Suppressor macrophage treated with lipopolysaccharide for 1 hour (primary cell): ENCODE measurements around the gene ZNF775.
A peak's percentile ranks its signal among the peaks of the same experiment; 100 is the strongest.
"Not testable (repeated sequence)": the region's sequence is repeated elsewhere in the genome, so short reads cannot be mapped to it uniquely, and the experiment has no call there.

Source experiments
- DNase-seq, 3 donors: peaks; one replicate each; pipeline ENCODE4 v3.0.0-alpha.2; 2020 to 2022

The ZNF775 gene

DNA sequence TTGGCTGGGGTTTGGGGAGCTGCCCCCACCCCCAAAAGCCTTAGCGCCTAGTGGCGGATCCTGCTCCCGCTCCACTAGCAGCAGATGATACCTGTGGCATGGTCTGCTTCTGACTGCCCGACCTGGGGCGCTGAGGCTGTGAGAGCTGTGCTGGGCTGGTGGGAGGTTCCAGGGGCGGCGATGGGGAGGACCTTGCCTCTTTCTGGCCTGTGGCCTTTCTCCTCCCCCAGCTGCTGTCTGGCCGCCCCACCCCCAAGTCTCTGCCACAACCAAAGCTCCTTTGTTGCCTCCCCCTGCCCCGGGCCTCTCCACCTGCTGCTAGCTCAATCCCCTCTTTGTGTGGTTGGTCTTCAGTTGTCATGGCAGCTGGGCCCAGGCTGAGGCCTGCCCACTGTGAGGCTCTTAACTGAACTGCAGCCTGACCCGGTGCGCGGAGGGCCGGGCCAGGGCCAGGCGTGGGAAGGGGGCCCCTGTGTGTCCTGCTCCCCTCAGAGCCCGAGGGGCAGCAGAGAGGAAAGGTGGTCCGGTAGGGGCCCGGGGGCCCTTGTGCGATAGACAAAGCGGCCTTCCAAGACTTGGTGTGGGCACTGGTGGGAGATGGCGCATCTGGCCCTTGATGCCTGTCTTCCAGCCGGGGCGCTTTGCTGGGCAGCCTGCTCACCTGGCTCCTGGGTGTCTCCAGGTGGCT is 4.7 kb downstream of the ZNF775 start:
- DNase-seq = no peak

GRCh38 chr7:150384406-150385301 is 5.5 kb downstream of the ZNF775 start:
- peak; percentile 40 to 61 (median 57) for DNase-seq

- no peak for DNase-seq
These were observed 6.2 kb downstream of the ZNF775 start for GRCh38 chr7:150385302-150385723.

GRCh38 chr7:150385884-150386283 is 6.8 kb downstream of the ZNF775 start:
- not testable (repeated sequence) for DNase-seq

DNA sequence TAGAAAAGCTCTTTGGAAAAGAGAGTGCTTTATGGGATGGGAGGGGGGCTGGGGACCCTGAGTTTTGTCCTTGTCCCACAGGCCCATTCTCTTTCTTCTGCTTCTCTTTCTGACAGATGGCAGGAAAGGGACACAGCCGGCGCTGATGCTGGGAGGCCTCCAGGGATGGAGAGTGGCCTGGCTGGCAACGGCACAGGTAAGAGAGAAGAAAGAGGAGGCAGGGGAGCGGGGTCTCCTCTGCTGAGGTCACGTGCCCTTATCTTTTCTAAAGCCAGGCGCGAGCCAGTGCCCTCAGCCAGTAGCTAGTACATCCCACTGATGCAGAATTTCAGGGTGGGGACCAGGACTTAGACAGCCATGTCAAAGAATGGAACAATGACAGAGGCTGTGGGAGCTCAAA is 9.2 kb downstream of the ZNF775 start:
- DNase-seq = no peak

DNA sequence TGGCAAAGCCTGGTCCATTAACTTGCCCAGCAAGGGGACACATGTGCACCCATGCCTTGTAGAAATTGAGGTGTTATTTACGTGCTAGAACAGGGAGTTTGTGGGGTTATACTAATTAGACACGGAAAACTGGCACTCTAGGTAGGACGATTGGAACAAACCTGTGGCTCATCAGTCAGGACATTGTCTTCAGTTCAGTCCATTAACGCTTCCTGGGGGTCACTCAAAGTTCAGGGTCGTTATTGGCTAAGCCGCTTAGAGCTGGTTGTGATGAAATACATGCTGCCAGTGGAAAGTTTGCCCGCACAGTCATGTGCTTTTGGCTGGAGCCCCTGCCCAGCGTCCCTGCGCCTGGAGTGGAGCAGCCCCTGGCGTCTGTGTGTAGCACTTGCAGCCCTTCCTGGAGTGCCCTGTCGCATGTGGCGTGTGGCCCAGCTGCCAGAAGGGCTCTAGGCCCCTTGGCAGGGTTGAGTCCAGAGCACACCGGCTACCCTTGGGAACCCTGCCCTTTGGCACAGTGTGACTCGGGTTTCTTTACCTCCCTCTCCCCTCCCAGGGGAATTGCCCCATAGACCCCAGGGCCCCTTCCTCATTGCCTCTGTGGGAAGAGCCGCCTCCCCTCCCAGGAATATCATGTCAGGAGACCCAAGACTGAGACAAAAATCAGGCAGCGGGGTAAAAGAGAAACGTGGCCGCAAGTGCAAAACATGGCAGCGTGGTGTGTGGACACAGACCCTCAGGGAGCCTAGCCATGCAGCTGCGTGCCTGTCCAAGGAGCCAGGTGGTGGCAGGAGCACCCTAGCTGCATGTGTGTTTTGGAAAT is 9.8 kb downstream of the ZNF775 start:
- peak; percentile 67 to 75 (median 71) for DNase-seq

- DNase-seq = no peak
These were observed 10.3 kb downstream of the ZNF775 start for GRCh38 chr7:150389532-150389816.

- no peak for DNase-seq
These were observed 11.1 kb downstream of the ZNF775 start for GRCh38 chr7:150390205-150390604.

- no peak for DNase-seq
These were observed 14.2 kb downstream of the ZNF775 start for GRCh38 chr7:150393325-150393724.

DNA sequence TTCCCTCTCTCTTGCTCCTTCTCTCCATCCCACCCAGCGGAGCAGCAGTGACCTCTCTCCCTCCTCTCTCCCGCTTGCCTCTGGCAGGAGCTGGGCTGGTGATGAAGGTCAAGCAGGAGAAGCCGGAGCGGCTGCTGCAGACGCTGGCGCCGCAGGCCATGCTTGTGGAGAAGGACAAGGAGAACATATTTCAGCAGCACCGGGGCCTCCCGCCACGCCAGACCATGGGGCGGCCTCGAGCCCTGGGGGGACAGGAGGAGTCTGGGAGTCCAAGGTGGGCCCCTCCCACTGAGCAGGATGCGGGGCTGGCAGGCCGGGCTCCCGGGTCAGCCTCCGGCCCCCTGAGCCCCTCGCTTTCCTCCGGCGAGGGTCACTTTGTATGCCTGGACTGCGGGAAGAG is 17.3 kb downstream of the ZNF775 start:
- no peak for DNase-seq

GRCh38 chr7:150396851-150397260 is 17.7 kb downstream of the ZNF775 start:
- DNase-seq = no peak

DNA sequence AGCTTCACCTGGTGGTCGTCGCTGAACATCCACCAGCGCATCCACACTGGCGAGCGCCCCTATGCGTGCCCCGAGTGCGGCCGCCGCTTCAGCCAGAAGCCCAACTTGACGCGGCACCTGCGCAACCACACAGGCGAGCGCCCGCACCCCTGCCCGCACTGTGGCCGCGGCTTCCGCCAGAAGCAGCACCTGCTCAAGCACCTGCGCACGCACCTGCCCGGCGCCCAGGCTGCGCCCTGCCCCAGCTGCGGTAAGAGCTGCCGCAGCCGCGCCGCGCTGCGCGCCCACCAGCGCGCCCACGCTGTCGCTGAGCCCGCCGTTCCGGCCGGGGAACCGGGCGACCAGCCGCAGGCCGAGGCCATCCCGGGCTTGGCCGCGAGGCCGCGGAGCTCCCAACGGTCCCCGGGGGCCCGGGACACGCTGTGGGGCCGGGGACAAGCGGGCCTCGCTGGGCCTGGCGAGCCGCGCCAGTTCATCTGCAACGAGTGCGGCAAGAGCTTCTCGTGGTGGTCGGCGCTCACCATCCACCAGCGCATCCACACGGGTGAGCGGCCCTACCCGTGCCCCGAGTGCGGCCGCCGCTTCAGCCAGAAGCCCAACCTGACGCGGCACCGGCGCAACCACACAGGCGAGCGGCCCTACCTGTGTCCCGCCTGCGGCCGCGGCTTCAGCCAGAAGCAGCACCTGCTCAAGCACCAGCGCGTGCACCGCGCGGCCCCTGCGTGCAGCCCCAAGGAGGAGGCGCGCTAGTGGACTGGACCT is 18.4 kb downstream of the ZNF775 start:
- no peak for DNase-seq

GRCh38 chr7:150398108-150398964 is 19.2 kb downstream of the ZNF775 start:
- DNase-seq = no peak

DNA sequence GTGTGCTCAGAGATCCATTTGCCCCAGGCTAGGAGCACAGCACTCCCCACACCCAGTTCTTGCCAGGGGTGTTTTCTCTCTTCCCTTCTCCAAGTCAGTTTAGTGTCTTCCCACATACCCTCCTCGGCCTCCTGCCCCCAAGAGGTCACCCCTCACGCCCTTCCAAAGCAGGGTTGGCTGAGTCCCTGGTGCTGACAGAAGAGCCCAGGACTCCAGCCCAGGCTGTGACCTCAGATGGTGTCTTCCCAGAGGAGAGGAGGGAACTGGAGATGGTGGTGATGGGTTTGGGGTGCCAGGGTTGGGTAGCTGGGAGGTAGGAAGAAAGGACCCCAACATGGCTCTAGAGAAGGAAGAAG is 19.8 kb downstream of the ZNF775 start:
- DNase-seq = no peak

GRCh38 chr7:150399421-150400007 is 20.4 kb downstream of the ZNF775 start:
- no peak for DNase-seq

GRCh38 chr7:150400008-150400787 is 21.1 kb downstream of the ZNF775 start:
- no peak for DNase-seq

DNA sequence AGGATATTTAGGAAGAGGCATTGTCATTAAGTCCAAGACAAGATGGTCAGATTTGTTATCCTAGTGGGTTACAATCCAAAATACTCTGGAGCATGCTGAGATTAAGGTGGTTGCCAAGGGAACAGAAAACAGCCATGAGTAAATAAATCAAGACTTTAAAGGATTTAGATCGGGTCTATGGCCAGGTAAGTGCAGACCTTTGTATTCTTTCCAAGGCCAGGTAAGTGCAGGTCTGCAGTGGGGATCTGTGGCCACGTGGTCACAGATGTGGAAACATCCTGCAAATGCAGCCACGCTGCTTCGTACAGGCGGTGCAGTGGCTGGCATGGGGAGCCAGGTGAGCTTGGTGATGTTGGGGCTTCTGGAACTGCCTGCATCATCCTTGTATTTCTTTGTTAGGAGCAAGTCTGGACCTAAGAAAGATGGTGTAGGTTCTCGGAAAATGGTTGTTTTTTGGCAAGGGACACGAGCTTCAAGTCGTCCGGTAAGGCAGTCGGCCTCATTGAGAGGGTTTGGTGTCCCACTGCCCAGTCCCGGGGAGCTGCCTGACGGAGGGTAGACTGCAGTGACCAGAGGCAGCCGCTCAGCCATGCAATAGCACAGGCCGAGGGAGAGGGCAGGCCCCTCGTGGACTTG is 21.8 kb downstream of the ZNF775 start:
- no peak for DNase-seq

DNA sequence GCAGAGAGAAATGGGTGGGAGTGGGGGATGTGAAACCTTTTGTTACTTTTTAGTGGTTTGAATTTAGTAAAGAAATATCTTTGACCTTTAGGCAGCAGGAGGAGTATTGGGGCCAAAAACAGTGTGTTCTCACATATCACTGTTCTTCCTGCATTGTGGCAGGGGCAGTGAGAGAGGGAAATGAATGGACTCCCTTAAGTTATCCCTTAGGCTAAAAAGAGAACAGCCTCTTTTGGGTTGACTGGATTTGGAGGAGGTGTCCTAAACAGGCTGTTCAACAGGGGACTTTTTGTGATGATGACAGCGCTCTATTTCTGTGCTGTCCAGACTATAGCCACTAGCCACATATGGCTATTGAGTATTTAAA is 22.3 kb downstream of the ZNF775 start:
- peak; percentile 38 to 42 (median 42) for DNase-seq

DNA sequence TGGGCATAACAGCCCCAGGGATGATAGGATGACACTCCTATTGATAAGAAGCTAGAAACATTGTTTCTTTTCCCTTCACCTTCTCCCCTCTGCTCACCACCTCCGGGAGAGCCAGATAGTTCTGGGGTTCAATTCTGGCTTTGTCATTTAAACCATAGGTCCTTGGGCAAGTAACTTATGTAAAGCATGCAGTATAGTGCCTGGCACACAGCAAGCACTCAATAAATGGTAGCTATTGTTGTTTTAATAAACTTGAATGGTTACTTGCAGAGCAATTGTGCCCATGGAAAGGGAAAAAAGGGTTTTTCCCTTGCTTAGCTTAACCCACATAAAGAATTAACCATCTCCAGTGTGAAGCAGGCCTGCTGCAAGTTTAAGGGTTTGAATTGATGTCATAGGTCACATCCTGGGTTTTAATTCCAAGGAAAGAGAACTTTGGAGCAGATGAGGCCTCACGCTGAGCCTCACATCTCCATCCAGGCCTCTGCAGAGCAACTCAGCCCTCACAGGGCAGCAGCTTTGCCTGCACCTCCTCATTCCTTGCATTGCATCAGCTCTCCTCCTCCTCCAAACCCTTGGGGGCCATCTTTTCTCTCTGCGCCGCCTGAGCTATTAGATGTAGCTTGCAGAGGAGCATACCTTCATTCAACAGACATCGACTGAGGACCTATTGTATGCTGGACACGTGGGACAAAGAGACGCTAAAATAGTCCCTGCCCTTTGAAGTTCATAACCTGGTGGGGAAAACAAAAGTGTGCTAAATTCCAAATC is 22.9 kb downstream of the ZNF775 start:
- DNase-seq = no peak
